Left forelimb (tissue), 1 donor: ENCODE results near the gene TRIM45.
A peak's percentile ranks its signal among the peaks of the same experiment; 100 is the strongest.
"Not testable (repeated sequence)": the region's sequence is repeated elsewhere in the genome, so short reads cannot be mapped to it uniquely, and the experiment has no call there.

Source experiments
- DNase-seq: peaks from one replicate; pipeline ENCODE4 v3.0.0-alpha.2; 2018; ENCODE audit warnings: low spot score

TRIM45 gene

GRCh38 chr1:117121589-117122329 lies at the start of gene TRIM45:
Gene TRIM45 (minus strand): TSS chr1:117121749. CDS start chr1:117121201, 548 bp downstream.
- peak; percentile 97 for DNase-seq

- no peak for DNase-seq
Measured at GRCh38 chr1:117169871-117170596, 48.5 kb upstream of the TRIM45 start.

GRCh38 chr1:117167402-117167801 lies 45.9 kb upstream of the TRIM45 start:
- DNase-seq, result no peak

GRCh38 chr1:117166076-117166475 lies 44.5 kb upstream of the TRIM45 start:
- no peak for DNase-seq

GRCh38 chr1:117164209-117164608 lies 42.7 kb upstream of the TRIM45 start:
- DNase-seq, result no peak

- DNase-seq, result no peak
Measured at GRCh38 chr1:117162816-117163215, 41.3 kb upstream of the TRIM45 start.

- DNase-seq, result no peak
Measured at GRCh38 chr1:117161887-117162286, 40.3 kb upstream of the TRIM45 start.

GRCh38 chr1:117151305-117151704 lies 29.8 kb upstream of the TRIM45 start:
- DNase-seq, result not testable (repeated sequence)

- no peak for DNase-seq
Measured at GRCh38 chr1:117150316-117150715, 28.8 kb upstream of the TRIM45 start.

GRCh38 chr1:117147856-117148588 lies 26.5 kb upstream of the TRIM45 start:
- no peak for DNase-seq

- DNase-seq, result no peak
Measured at GRCh38 chr1:117147341-117147831, 25.8 kb upstream of the TRIM45 start.

- no peak for DNase-seq
Measured at GRCh38 chr1:117146575-117147340, 25.2 kb upstream of the TRIM45 start.

- DNase-seq, result no peak
Measured at GRCh38 chr1:117146072-117146471, 24.5 kb upstream of the TRIM45 start.

GRCh38 chr1:117143871-117144270 lies 22.3 kb upstream of the TRIM45 start:
- no peak for DNase-seq

GRCh38 chr1:117143172-117143571 lies 21.6 kb upstream of the TRIM45 start:
- DNase-seq, result no peak

- no peak for DNase-seq
Measured at GRCh38 chr1:117142200-117142599, 20.7 kb upstream of the TRIM45 start.

GRCh38 chr1:117138561-117138960 lies 17.0 kb upstream of the TRIM45 start:
- no peak for DNase-seq

GRCh38 chr1:117138106-117138505 lies 16.6 kb upstream of the TRIM45 start:
- DNase-seq, result no peak

GRCh38 chr1:117137281-117137855 lies 15.8 kb upstream of the TRIM45 start:
- no peak for DNase-seq

GRCh38 chr1:117136749-117137148 lies 15.2 kb upstream of the TRIM45 start:
- no peak for DNase-seq

- DNase-seq, result no peak
Measured at GRCh38 chr1:117135329-117135728, 13.8 kb upstream of the TRIM45 start.
